ENCODE results near the gene METTL6.

GRCh38 chr3:15409774-15410173 lies 17.6 kb downstream of the METTL6 start:
- TF ChIP-seq, protein P1, sequence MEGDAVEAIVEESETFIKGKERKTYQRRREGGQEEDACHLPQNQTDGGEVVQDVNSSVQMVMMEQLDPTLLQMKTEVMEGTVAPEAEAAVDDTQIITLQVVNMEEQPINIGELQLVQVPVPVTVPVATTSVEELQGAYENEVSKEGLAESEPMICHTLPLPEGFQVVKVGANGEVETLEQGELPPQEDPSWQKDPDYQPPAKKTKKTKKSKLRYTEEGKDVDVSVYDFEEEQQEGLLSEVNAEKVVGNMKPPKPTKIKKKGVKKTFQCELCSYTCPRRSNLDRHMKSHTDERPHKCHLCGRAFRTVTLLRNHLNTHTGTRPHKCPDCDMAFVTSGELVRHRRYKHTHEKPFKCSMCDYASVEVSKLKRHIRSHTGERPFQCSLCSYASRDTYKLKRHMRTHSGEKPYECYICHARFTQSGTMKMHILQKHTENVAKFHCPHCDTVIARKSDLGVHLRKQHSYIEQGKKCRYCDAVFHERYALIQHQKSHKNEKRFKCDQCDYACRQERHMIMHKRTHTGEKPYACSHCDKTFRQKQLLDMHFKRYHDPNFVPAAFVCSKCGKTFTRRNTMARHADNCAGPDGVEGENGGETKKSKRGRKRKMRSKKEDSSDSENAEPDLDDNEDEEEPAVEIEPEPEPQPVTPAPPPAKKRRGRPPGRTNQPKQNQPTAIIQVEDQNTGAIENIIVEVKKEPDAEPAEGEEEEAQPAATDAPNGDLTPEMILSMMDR (IDR thresholded peaks at IDR 0.05; ENCODE audit: low read length): no peak
- no peak for TF ChIP-seq EZH2 (IDR thresholded peaks at IDR 0.05; ENCODE audit: borderline replicate concordance, low read length)

All from OCI-LY1 (cell line).